HCT116 (cell line): ENCODE data around the gene MBD5. TPM values are rescaled to one million over a fixed set of nuclear protein-coding genes. Genes with fewer than 3 reads are reported as not detected.

Experiments
- ATAC-seq: fragments of 200-7000 bp; cut with Tn5 transposase; 2 replicates; pipeline ENCODE4 v1.9.1; 2020; ENCODE audit warnings: mild to moderate bottlenecking, moderate library complexity
- BruUV-seq: library from RNA; stranded (reverse); fragments of 400-500 nt; replicated peaks from 2 replicates; lab custom pipeline; 2021; lab: Mats Ljungman, UMichigan
- CTCF ChIA-PET: fragments of 300-600 bp; sonication (Branson Sonifier 250); formaldehyde crosslinking; loops from one replicate; lab custom pipeline; 2021; ENCODE audit warnings: antibody characterized with exemption; lab: Charles Lee
- POLR2A ChIA-PET: fragments of 300-600, 350-600 bp; sonication (Branson Sonifier 250); formaldehyde crosslinking; loops from one replicate; lab custom pipeline; 2021; ENCODE audit warnings: antibody characterized with exemption; lab: Charles Lee
- RAD21 ChIA-PET, 2 experiments: fragments of 300-600 bp; sonication (Branson Sonifier 250); formaldehyde crosslinking; loops; one replicate each; lab custom pipeline; 2023; ENCODE audit warnings: low total read pairs in 2 of 2; ENCODE audit not compliant: uncharacterized antibody in 2 of 2, unreplicated experiment in 2 of 2, low non-redundant PET in 1 of 2; lab: Charles Lee
- DNase-seq: peaks from one replicate; pipeline ENCODE4 v3.0.0-alpha.2; 2010; ENCODE audit warnings: low read depth, low spot score
- H2AFZ ChIP-seq: fragments of 200-600 bp; shearing (Covaris generic), sonication (generic); 2 replicates; pipeline ENCODE4 v1.6.1; 2017; ENCODE audit warnings: low read depth, mixed run types, mixed read lengths, antibody characterized with exemption, low read length; ENCODE audit not compliant: poor library complexity, severe bottlenecking
- H3K27ac ChIP-seq: 2 replicates; pipeline ENCODE4 v1.5.1; 2012; ENCODE audit warnings: low read depth, low read length
- H3K27me3 ChIP-seq: fragments of 200-600 bp; sonication (generic); 2 replicates; pipeline ENCODE4 v1.6.1; 2016; ENCODE audit warnings: mixed run types, low read length, mixed read lengths; ENCODE audit not compliant: insufficient read depth
- H3K36me3 ChIP-seq, 2 experiments: fragments of 200-500 bp in 1 of 2; fragments of 200-600 bp in 1 of 2; sonication (Bioruptor generic) in 1 of 2; sonication (generic) in 1 of 2; 2 replicates each; pipeline versions ENCODE4 v1.5.1 to v1.6.1; 2014 to 2016; ENCODE audit warnings: low read length in 2 of 2, inconsistent platforms in 1 of 2, mixed read lengths in 1 of 2, mixed run types in 1 of 2; ENCODE audit not compliant: insufficient read depth in 2 of 2, control insufficient read depth in 1 of 2
- H3K4me1 ChIP-seq, 2 experiments: fragments of 200-600 bp in 1 of 2; sonication (generic) in 1 of 2; 2 replicates each; pipeline versions ENCODE4 v1.5.1 to v1.6.1; 2012 to 2017; ENCODE audit warnings: low read length in 2 of 2, inconsistent platforms in 1 of 2, mild to moderate bottlenecking in 1 of 2, mixed read lengths in 1 of 2, mixed run types in 1 of 2, moderate library complexity in 1 of 2; ENCODE audit not compliant: insufficient read depth in 2 of 2, control insufficient read depth in 1 of 2
- H3K4me2 ChIP-seq: fragments of 200-600 bp; sonication (generic); 2 replicates; pipeline ENCODE4 v1.6.1; 2017; ENCODE audit warnings: mixed run types, low read length, mixed read lengths
- H3K4me3 ChIP-seq, 2 experiments: fragments of 200-600 bp in 1 of 2; sonication (generic) in 1 of 2; replicated peaks in 1 of 2; 2 replicates each; pipeline ENCODE4 v1.5.1; 2011 to 2016; ENCODE audit warnings: low read length in 2 of 2, control low read depth in 1 of 2, low read depth in 1 of 2, mild to moderate bottlenecking in 1 of 2, mixed read lengths in 1 of 2, mixed run types in 1 of 2
- H3K79me2 ChIP-seq: fragments of 200-600 bp; sonication (generic); 2 replicates; pipeline ENCODE4 v1.6.1; 2017; ENCODE audit warnings: mild to moderate bottlenecking, mixed run types, low read length, moderate library complexity, mixed read lengths; ENCODE audit not compliant: insufficient read depth
- H3K9ac ChIP-seq: fragments of 200-600 bp; sonication (generic); 2 replicates; pipeline ENCODE4 v1.6.1; 2016; ENCODE audit warnings: low read length, mixed read lengths
- H3K9me2 ChIP-seq: fragments of 200-600 bp; sonication (generic), shearing (Covaris generic); 2 replicates; pipeline ENCODE4 v1.6.1; 2017; ENCODE audit warnings: mixed run types, mild to moderate bottlenecking, moderate library complexity; ENCODE audit not compliant: insufficient read depth
- H3K9me3 ChIP-seq, 2 experiments: fragments of 200-500 bp in 1 of 2; fragments of 200-600 bp in 1 of 2; sonication (Bioruptor generic) in 1 of 2; sonication (generic) in 1 of 2; 2 replicates each; pipeline ENCODE4 v1.6.1; 2014 to 2017; ENCODE audit warnings: low read length in 2 of 2, mixed read lengths in 2 of 2, inconsistent platforms in 1 of 2, low read depth in 1 of 2, mild to moderate bottlenecking in 1 of 2, mixed run types in 1 of 2, moderate library complexity in 1 of 2; ENCODE audit not compliant: control insufficient read depth in 1 of 2, insufficient read depth in 1 of 2
- H4K20me1 ChIP-seq: fragments of 200-600 bp; sonication (generic), shearing (Covaris generic); 2 replicates; pipeline ENCODE4 v1.6.1; 2017; ENCODE audit warnings: mixed run types, mild to moderate bottlenecking, moderate library complexity; ENCODE audit not compliant: insufficient read depth
- CEBPB ChIP-seq: IDR thresholded peaks from 2 replicates; pipeline ENCODE4 v1.6.1; 2012; ENCODE audit warnings: low read depth
- EGR1 ChIP-seq: IDR thresholded peaks from 2 replicates; pipeline ENCODE4 v1.6.1; 2012; ENCODE audit warnings: low read depth
- SIN3A ChIP-seq: IDR thresholded peaks from 2 replicates; pipeline ENCODE4 v1.6.1; 2012; ENCODE audit warnings: low read depth
- SRF ChIP-seq: IDR thresholded peaks from 2 replicates; pipeline ENCODE4 v1.6.1; 2012; ENCODE audit warnings: low read depth
- ZNF274 ChIP-seq: fragments of 200-500 bp; sonication (Bioruptor generic); IDR thresholded peaks from 2 replicates; pipeline ENCODE4 v1.6.1; 2014; ENCODE audit warnings: mild to moderate bottlenecking, low read depth, low read length, inconsistent platforms
- intact Hi-C: fragments of 100-400 bp; cut with micrococcal nuclease; formaldehyde crosslinking; loops from 2 replicates; pipeline ENCODE4 v1.10.0; 2022
- total RNA-seq: library from RNA; stranded (reverse); gene quantifications from one replicate; pipeline ENCODE4 v1.2.1, GENCODE V29; 2021; ENCODE audit not compliant: unreplicated experiment
- TF ChIP-seq, protein P1 (sequence below): IDR thresholded peaks from 2 replicates; pipeline ENCODE4 v1.6.1; 2012
- TF ChIP-seq, protein P2 (sequence below): IDR thresholded peaks from 2 replicates; pipeline ENCODE4 v1.6.1; 2011; ENCODE audit warnings: mild to moderate bottlenecking, low read length, moderate library complexity; ENCODE audit not compliant: insufficient replicate concordance; ENCODE audit errors: extremely low read depth
- TF ChIP-seq, protein P3 (sequence below), 3 experiments: fragments of 200-600 bp in 1 of 3; sonication (generic) in 1 of 3; IDR thresholded peaks in 2 of 3; conservative IDR thresholded peaks in 1 of 3; 2 replicates each; pipeline ENCODE4 v1.5.1; 2012 to 2017; ENCODE audit warnings: low read depth in 2 of 3, low read length in 2 of 3, antibody characterized with exemption in 1 of 3, borderline replicate concordance in 1 of 3, control low read depth in 1 of 3, mild to moderate bottlenecking in 1 of 3, mixed read lengths in 1 of 3, mixed run types in 1 of 3, moderate library complexity in 1 of 3; ENCODE audit not compliant: insufficient read depth in 1 of 3

MBD5 gene
- total RNA-seq, 1 experiment from 2014 or later: 20.5 TPM

DNA sequence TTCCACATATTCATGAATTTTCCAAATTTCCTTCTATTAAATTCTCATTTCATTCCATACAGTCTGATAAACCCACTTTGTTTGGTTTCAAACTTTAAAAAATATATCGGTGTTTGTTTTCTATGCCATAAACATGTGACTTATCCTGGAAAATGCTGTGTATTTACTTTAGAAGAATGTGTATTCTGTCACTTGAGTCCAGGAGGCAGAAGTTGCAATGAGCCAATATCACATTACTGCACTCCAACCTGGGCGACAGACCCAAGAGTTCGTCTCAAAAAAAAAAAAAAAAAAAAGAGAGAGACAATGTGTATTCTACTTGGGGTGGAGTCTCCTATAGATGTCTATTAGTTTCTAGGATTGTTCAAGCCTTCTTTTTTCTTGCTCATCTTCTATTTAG, 31.8 kb downstream of the MBD5 start:
- no peak overlapping the region for H3K9ac ChIP-seq
- RAD21 ChIA-PET: no interaction called here
- no peak overlapping the region for H3K4me3 ChIP-seq
- no peaks in the 10 kb centered on the region for H3K36me3 ChIP-seq
- H3K9me2 ChIP-seq: no peaks in the 10 kb centered on the region
- no peaks in the 10 kb centered on the region for H3K27me3 ChIP-seq
- DNase-seq: no peak
- ATAC-seq: no peak
- H4K20me1 ChIP-seq: no peaks in the 10 kb centered on the region
- no peaks in the 10 kb centered on the region; the same call in 1 of the 2 replicates for H3K79me2 ChIP-seq
- no peak overlapping the region for H2AFZ ChIP-seq
- H3K9me3 ChIP-seq: no peaks in the 10 kb centered on the region
- no peak overlapping the region for H3K27ac ChIP-seq
- TF ChIP-seq CEBPB: no peak
- TF ChIP-seq, protein P1, sequence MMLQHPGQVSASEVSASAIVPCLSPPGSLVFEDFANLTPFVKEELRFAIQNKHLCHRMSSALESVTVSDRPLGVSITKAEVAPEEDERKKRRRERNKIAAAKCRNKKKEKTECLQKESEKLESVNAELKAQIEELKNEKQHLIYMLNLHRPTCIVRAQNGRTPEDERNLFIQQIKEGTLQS: no peak
- TF ChIP-seq, protein P2, sequence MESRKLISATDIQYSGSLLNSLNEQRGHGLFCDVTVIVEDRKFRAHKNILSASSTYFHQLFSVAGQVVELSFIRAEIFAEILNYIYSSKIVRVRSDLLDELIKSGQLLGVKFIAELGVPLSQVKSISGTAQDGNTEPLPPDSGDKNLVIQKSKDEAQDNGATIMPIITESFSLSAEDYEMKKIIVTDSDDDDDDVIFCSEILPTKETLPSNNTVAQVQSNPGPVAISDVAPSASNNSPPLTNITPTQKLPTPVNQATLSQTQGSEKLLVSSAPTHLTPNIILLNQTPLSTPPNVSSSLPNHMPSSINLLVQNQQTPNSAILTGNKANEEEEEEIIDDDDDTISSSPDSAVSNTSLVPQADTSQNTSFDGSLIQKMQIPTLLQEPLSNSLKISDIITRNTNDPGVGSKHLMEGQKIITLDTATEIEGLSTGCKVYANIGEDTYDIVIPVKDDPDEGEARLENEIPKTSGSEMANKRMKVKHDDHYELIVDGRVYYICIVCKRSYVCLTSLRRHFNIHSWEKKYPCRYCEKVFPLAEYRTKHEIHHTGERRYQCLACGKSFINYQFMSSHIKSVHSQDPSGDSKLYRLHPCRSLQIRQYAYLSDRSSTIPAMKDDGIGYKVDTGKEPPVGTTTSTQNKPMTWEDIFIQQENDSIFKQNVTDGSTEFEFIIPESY: no peak
- TF ChIP-seq, protein P3, sequence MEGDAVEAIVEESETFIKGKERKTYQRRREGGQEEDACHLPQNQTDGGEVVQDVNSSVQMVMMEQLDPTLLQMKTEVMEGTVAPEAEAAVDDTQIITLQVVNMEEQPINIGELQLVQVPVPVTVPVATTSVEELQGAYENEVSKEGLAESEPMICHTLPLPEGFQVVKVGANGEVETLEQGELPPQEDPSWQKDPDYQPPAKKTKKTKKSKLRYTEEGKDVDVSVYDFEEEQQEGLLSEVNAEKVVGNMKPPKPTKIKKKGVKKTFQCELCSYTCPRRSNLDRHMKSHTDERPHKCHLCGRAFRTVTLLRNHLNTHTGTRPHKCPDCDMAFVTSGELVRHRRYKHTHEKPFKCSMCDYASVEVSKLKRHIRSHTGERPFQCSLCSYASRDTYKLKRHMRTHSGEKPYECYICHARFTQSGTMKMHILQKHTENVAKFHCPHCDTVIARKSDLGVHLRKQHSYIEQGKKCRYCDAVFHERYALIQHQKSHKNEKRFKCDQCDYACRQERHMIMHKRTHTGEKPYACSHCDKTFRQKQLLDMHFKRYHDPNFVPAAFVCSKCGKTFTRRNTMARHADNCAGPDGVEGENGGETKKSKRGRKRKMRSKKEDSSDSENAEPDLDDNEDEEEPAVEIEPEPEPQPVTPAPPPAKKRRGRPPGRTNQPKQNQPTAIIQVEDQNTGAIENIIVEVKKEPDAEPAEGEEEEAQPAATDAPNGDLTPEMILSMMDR (IDR thresholded peaks at IDR 0.05 in 2 of 3, conservative IDR thresholded peaks at IDR 0.05 in 1 of 3; ENCODE audit: borderline replicate concordance in 1 of 3, insufficient read depth in 1 of 3, low read depth in 2 of 3, low read length in 2 of 3): no peak
- TF ChIP-seq SIN3A: no peak
- TF ChIP-seq ZNF274: no peak
- TF ChIP-seq SRF: no peak
- no peak for TF ChIP-seq EGR1
- intact Hi-C loops: no loop called here
- CTCF ChIA-PET: interaction anchor here (0.7 kb wide), 1 partner anchor 686 kb away, joined by 4 read pairs; no protein-coding TSS in a partner anchor
- H3K4me2 ChIP-seq: no peak overlapping the region
- POLR2A ChIA-PET: no interaction called here
- no TSS peak for BruUV-seq
- H3K4me1 ChIP-seq: no peaks in the 10 kb centered on the region
